Stimulated activated CD8-positive, alpha-beta memory T cell treated with anti-CD3 and anti-CD28 coated beads, Interleukin-7, amount 100 ng/mL, for 4 hours (primary cell): ENCODE data around the gene RAPGEF1.

Experiments used
- DNase-seq, 2 donors: peaks; one replicate each; pipeline ENCODE4 v3.0.0-alpha.2; 2020; ENCODE audit warnings: low read depth in 2 of 2

The RAPGEF1 gene

GRCh38 chr9:131706608-131706970, 33.3 kb downstream of the RAPGEF1 start:
- no peak for DNase-seq

- DNase-seq, result no peak
Observed at GRCh38 chr9:131704988-131705387, 34.9 kb downstream of the RAPGEF1 start.

GRCh38 chr9:131704141-131704983, 35.5 kb downstream of the RAPGEF1 start:
- no peak for DNase-seq

- no peak for DNase-seq
Observed at GRCh38 chr9:131703697-131704096, 36.2 kb downstream of the RAPGEF1 start.

- no peak for DNase-seq
Observed at GRCh38 chr9:131702911-131703310, 37.0 kb downstream of the RAPGEF1 start.

GRCh38 chr9:131701789-131702337, 38.0 kb downstream of the RAPGEF1 start:
- no peak for DNase-seq

GRCh38 chr9:131701436-131701781, 38.5 kb downstream of the RAPGEF1 start:
- DNase-seq, result no peak

- DNase-seq, result no peak
Observed at GRCh38 chr9:131700765-131701435, 39.0 kb downstream of the RAPGEF1 start.

- no peak for DNase-seq
Observed at GRCh38 chr9:131700076-131700475, 39.8 kb downstream of the RAPGEF1 start.

- DNase-seq, result no peak
Observed at GRCh38 chr9:131698618-131698985, 41.3 kb downstream of the RAPGEF1 start.

GRCh38 chr9:131697908-131698617, 41.8 kb downstream of the RAPGEF1 start:
- no peak for DNase-seq

GRCh38 chr9:131697097-131697496, 42.8 kb downstream of the RAPGEF1 start:
- no peak for DNase-seq

- no peak for DNase-seq
Observed at GRCh38 chr9:131695836-131696460, 43.9 kb downstream of the RAPGEF1 start.

GRCh38 chr9:131695366-131695765, 44.5 kb downstream of the RAPGEF1 start:
- no peak for DNase-seq

GRCh38 chr9:131693651-131694597, 46.0 kb downstream of the RAPGEF1 start:
- no peak for DNase-seq

GRCh38 chr9:131692612-131693562, 47.0 kb downstream of the RAPGEF1 start:
- no peak for DNase-seq

- no peak for DNase-seq
Observed at GRCh38 chr9:131691969-131692611, 47.8 kb downstream of the RAPGEF1 start.

- no peak for DNase-seq
Observed at GRCh38 chr9:131690941-131691573, 48.8 kb downstream of the RAPGEF1 start.

- DNase-seq, result no peak
Observed at GRCh38 chr9:131690462-131690861, 49.4 kb downstream of the RAPGEF1 start.
